Measurements from ENCODE around the gene PRAC2.

PRAC2 gene

DNA sequence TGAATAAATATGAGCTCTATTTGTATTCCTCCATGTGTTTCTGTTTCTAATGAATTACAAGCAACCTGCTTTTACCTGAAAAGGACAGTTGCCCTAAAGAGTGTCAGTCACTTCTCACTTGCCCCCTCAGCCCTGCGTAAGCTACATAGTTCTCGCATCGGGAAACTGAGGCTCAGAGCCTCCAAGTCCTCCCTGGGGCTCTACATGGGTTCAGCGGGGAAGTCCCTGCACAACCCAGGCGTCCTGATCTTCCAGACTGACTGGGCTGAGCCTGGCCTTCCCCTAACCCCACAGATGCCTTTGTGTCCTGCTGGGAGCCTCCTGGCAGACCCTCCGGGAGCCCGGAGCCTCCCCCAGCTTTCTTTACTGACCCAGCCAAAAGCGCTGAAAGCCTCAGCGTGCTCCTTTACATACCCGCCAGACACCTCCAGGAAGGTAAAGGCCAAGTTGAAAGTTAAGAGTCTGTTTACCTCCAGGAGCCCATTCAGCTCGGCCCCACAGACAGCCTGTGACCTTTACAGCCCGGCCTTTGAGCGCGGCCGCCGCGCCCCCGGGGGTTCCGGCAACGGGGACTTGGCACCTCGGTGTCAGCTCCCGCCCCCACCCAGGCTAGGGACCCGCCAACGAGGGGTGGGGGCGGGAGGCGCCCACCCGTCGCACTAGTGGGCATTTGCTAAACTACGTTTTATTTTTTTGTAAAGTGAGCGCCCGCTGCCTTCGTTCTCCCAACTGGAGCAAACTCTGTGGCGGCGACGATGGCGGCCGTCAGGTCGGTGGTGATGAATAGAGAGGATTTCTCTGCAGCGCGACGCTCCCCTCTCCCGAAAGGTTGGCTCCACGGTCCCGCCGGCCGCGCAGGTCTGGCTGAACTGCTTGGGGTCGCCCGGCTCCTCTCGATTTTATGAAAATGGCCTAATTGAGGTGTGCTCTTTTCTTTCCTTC, 10.0 kb downstream of the PRAC2 start:
- H3K4me1 ChIP-seq (ENCODE audit: control insufficient read depth, low read length): no peaks in the 10 kb centered on the region
- no peak for TF ChIP-seq EZH2phosphoT487 (IDR thresholded peaks at IDR 0.05; ENCODE audit: borderline replicate concordance, low read length)
- TF ChIP-seq, protein P1, sequence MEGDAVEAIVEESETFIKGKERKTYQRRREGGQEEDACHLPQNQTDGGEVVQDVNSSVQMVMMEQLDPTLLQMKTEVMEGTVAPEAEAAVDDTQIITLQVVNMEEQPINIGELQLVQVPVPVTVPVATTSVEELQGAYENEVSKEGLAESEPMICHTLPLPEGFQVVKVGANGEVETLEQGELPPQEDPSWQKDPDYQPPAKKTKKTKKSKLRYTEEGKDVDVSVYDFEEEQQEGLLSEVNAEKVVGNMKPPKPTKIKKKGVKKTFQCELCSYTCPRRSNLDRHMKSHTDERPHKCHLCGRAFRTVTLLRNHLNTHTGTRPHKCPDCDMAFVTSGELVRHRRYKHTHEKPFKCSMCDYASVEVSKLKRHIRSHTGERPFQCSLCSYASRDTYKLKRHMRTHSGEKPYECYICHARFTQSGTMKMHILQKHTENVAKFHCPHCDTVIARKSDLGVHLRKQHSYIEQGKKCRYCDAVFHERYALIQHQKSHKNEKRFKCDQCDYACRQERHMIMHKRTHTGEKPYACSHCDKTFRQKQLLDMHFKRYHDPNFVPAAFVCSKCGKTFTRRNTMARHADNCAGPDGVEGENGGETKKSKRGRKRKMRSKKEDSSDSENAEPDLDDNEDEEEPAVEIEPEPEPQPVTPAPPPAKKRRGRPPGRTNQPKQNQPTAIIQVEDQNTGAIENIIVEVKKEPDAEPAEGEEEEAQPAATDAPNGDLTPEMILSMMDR (IDR thresholded peaks at IDR 0.05; ENCODE audit: low read depth, low read length, poor library complexity, severe bottlenecking): no peak
- H3F3A ChIP-seq (ENCODE audit: control insufficient read depth, insufficient read depth): no peaks in the 10 kb centered on the region
- no peak overlapping the region for H3K4me3 ChIP-seq (ENCODE audit: low read length)
- no peaks in the 10 kb centered on the region for H3K9me2 ChIP-seq (replicated peaks; ENCODE audit: control insufficient read depth, low read length)
- peaks cover 52% of the 10 kb centered on the region for H3K27me3 ChIP-seq (ENCODE audit: control insufficient read depth, low read length)
- no peaks in the 10 kb centered on the region for H3K36me3 ChIP-seq (ENCODE audit: control insufficient read depth, low read length)
- no peaks in the 10 kb centered on the region for H4K20me1 ChIP-seq (ENCODE audit: control insufficient read depth, insufficient read depth, low read depth, low read length)
- H3K79me2 ChIP-seq (ENCODE audit: control insufficient read depth, low read length): no peaks in the 10 kb centered on the region
- no peak overlapping the region for H3K27ac ChIP-seq (ENCODE audit: low read depth, low read length)
- H3K9me3 ChIP-seq (ENCODE audit: control insufficient read depth, insufficient read depth, low read length): no peaks in the 10 kb centered on the region
- no peak overlapping the region for H3K4me2 ChIP-seq (ENCODE audit: low read length)

DNA sequence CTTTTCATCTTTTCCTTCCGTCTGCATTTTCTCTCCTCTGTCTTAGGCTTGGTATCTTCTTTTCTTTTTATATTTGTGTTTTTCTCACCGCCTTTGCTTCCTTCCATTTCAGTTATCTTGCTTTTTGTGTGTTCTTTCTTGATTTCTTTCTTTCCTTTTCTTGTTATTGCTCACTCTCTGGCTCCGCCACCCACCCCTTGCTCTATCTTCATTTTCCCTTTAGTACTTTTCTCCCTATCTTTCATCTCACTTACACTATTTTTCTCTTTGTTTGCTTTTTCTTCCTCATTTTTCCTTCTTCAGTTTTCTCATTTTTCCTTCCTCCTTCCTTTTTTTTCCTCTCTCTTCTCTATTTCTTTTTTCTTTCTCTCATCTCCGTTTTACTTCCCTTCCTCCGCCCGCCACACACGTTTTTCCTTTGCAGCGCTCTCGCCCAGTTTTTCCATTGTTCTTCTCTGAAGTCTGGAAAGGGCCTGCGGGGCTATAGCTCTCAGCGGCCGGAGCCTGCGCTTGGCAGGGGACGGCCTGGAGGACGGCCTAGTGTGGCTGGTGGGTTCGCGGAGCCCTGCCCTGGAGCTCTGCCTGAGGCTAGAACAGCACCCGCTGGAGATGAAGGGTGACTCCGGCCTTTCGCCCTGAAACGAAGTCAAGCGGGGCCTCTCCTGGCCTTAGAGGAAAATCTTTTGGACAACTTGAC, 10.8 kb downstream of the PRAC2 start:
- Histone ChIP-seq H3K36me3 (ENCODE audit: control insufficient read depth, low read length) (no peaks in the 10 kb centered on the region), H3K9me2 (replicated peaks; ENCODE audit: control insufficient read depth, low read length) (no peaks in the 10 kb centered on the region), H4K20me1 (ENCODE audit: control insufficient read depth, insufficient read depth, low read depth, low read length) (no peaks in the 10 kb centered on the region), H3K4me3 (ENCODE audit: low read length) (no peak overlapping the region), H3K79me2 (ENCODE audit: control insufficient read depth, low read length) (no peaks in the 10 kb centered on the region), H3F3A (ENCODE audit: control insufficient read depth, insufficient read depth) (no peaks in the 10 kb centered on the region), H3K27me3 (ENCODE audit: control insufficient read depth, low read length) (peaks cover 58% of the 10 kb centered on the region), H3K4me2 (ENCODE audit: low read length) (no peak overlapping the region), H3K4me1 (ENCODE audit: control insufficient read depth, low read length) (no peaks in the 10 kb centered on the region), H3K9me3 (ENCODE audit: control insufficient read depth, insufficient read depth, low read length) (no peaks in the 10 kb centered on the region), H3K27ac (ENCODE audit: low read depth, low read length) (no peak overlapping the region)
- no peak for TF ChIP-seq EZH2phosphoT487 (IDR thresholded peaks at IDR 0.05; ENCODE audit: borderline replicate concordance, low read length)
- TF ChIP-seq, protein P1 (IDR thresholded peaks at IDR 0.05; ENCODE audit: low read depth, low read length, poor library complexity, severe bottlenecking): no peak

DNA sequence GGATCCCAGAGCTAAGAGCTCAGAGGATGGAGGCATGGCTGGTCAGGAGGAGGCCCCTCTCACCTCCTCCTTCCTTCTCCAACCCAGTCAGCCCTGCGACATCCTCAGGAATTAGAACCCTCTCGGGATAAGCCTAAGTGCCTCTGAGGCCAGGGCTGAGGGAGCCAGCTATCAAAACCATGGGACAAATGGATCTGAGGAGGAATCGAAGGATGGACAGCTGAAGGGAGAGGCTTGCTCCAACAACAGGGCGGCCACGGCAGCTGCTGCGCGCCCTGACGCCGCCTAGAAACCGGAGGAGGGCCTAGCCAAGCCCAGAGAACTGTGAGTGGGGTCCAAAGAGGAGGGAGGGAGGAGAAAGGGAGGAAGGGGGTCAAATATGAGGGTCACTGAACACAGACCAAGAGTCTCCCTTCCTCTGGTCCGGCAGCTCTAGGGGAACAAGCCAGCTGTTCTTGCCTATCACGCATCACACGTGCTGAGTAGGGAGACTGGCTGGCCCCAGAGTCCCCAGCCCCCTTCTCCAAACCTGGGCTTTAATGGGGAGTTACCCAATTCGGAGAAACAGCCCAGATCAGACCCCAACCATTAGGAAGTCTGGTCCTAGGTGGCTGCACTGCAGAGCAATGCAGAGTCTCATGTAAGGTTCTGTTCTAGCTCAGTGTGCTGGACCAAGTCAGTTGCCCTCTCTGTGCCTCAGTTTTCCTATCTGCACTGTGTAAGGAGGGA, 11.5 kb downstream of the PRAC2 start:
- TF ChIP-seq, protein P1 (IDR thresholded peaks at IDR 0.05; ENCODE audit: low read depth, low read length, poor library complexity, severe bottlenecking): no peak
- no peak for TF ChIP-seq EZH2phosphoT487 (IDR thresholded peaks at IDR 0.05; ENCODE audit: borderline replicate concordance, low read length)
- no peaks in the 10 kb centered on the region for H3K4me1 ChIP-seq (ENCODE audit: control insufficient read depth, low read length)
- no peaks in the 10 kb centered on the region for H3K36me3 ChIP-seq (ENCODE audit: control insufficient read depth, low read length)
- no peaks in the 10 kb centered on the region for H3F3A ChIP-seq (ENCODE audit: control insufficient read depth, insufficient read depth)
- no peak overlapping the region for H3K4me2 ChIP-seq (ENCODE audit: low read length)
- H4K20me1 ChIP-seq (ENCODE audit: control insufficient read depth, insufficient read depth, low read depth, low read length): no peaks in the 10 kb centered on the region
- H3K79me2 ChIP-seq (ENCODE audit: control insufficient read depth, low read length): no peaks in the 10 kb centered on the region
- H3K27ac ChIP-seq (ENCODE audit: low read depth, low read length): no peak overlapping the region
- peaks cover 58% of the 10 kb centered on the region for H3K27me3 ChIP-seq (ENCODE audit: control insufficient read depth, low read length)
- no peaks in the 10 kb centered on the region for H3K9me2 ChIP-seq (replicated peaks; ENCODE audit: control insufficient read depth, low read length)
- no peak overlapping the region for H3K4me3 ChIP-seq (ENCODE audit: low read length)
- H3K9me3 ChIP-seq (ENCODE audit: control insufficient read depth, insufficient read depth, low read length): no peaks in the 10 kb centered on the region

Measured in DOHH2 (cell line).